Measurements from ENCODE around the gene ORC3. TPM values are rescaled to one million over a fixed set of nuclear protein-coding genes. Genes with fewer than 3 reads are reported as not detected.

The ORC3 gene
- total RNA-seq, 2 donors from 2014 or later: 48.3 to 62.4 TPM

DNA sequence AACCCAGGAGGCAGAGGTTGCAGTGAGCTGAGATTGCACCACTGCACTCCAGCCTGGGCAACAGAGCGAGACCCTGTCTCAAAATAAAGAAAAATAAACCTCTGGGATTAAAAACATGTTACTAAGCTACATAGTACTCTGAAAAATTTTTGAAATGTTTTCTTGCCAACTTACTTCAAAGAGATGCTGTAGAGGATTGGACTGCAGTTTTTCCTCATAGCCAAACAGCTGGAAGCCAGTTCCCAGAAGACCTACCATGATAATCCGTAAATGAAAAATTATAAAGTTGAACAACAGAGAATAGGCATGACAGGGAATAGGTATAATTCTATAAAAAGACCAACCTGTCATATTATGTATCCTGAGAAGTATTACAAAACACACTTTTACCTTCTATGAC lies 48.2 kb upstream of the ORC3 start:
- whole genome bisulfite sequencing, 2 experiments (ENCODE audit: insufficient coverage in 1 of 2, insufficient read length in 1 of 2): 100% methylated on average over 1 of the region's 2 CpGs; no CpG with 5 or more reads in 1 of the 2 experiments
- no peak overlapping the region for H3K27ac Mint-ChIP-seq
- H3K9me3 ChIP-seq (ENCODE audit: control insufficient read depth, low read length): peaks cover 32% of the 10 kb centered on the region
- no peak overlapping the region for H3K9ac ChIP-seq (ENCODE audit: extremely low read depth, low read length, poor library complexity, severe bottlenecking)
- H3K27ac ChIP-seq (ENCODE audit: low read depth, low read length): no peak overlapping the region
- no peaks in the 10 kb centered on the region for H3K27me3 ChIP-seq (ENCODE audit: control insufficient read depth, insufficient read depth, low read length, poor library complexity, severe bottlenecking)
- H3K4me1 Mint-ChIP-seq: no peaks in the 10 kb centered on the region
- H3K36me3 ChIP-seq (ENCODE audit: control insufficient read depth, insufficient read depth, low read length): peaks cover 85% of the 10 kb centered on the region
- H3K9me3 Mint-ChIP-seq: peaks cover 14% of the 10 kb centered on the region
- no peak for DNase-seq
- TF ChIP-seq, protein P1, sequence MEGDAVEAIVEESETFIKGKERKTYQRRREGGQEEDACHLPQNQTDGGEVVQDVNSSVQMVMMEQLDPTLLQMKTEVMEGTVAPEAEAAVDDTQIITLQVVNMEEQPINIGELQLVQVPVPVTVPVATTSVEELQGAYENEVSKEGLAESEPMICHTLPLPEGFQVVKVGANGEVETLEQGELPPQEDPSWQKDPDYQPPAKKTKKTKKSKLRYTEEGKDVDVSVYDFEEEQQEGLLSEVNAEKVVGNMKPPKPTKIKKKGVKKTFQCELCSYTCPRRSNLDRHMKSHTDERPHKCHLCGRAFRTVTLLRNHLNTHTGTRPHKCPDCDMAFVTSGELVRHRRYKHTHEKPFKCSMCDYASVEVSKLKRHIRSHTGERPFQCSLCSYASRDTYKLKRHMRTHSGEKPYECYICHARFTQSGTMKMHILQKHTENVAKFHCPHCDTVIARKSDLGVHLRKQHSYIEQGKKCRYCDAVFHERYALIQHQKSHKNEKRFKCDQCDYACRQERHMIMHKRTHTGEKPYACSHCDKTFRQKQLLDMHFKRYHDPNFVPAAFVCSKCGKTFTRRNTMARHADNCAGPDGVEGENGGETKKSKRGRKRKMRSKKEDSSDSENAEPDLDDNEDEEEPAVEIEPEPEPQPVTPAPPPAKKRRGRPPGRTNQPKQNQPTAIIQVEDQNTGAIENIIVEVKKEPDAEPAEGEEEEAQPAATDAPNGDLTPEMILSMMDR (conservative IDR thresholded peaks at IDR 0.05): no peak
- no peaks in the 10 kb centered on the region for H3K27me3 Mint-ChIP-seq (ENCODE audit: insufficient read depth)
- H3K36me3 Mint-ChIP-seq (ENCODE audit: low read depth): peaks cover 74% of the 10 kb centered on the region
- no peak overlapping the region for H3K4me3 Mint-ChIP-seq
- H3K4me1 ChIP-seq (ENCODE audit: control insufficient read depth, insufficient read depth, low read length): no peaks in the 10 kb centered on the region
- no peak overlapping the region for H3K4me3 ChIP-seq (ENCODE audit: low read length)

DNA sequence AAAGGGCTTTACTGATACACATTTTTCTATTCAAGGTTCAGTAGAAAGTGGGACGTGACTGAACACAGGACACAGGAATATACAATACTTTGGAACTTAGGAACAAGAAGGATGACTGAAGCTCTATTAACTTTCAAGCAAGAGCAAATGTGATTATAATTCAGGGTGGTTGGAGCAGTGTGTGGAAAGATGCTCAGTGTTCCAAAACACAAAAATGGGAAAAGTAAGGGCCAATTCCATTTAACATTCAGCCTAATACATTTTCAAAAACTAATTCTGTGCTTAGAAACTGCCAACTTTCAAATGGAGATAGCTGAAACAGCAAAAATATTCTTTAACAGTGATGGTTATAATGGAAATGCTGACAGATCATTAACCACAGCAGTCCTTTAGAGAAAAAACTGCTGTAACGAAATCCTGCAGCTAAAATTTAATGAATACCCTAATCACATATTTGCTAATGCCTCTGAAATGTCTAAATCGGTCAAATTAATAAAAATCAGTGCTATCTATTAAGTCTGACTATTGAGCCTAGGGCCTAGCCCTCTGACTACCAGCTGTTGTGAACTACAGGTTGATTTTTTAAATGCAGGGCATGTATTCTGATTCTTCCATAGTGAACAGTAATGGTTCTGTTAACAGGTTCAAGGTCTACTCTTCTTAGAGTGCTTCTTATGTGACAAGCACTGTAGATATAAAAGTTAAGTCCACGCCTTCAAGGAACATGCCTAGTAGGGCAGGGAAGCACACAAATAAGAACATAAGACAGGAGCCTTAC lies 46.0 kb upstream of the ORC3 start:
- no peak for DNase-seq
- Mint-ChIP-seq H3K9me3 (peaks cover 14% of the 10 kb centered on the region), H3K27me3 (ENCODE audit: insufficient read depth) (no peaks in the 10 kb centered on the region), H3K4me1 (no peaks in the 10 kb centered on the region), H3K36me3 (ENCODE audit: low read depth) (peaks cover 72% of the 10 kb centered on the region), H3K27ac (no peak overlapping the region), H3K4me3 (no peak overlapping the region)
- Histone ChIP-seq H3K9me3 (ENCODE audit: control insufficient read depth, low read length) (peaks cover 32% of the 10 kb centered on the region), H3K36me3 (ENCODE audit: control insufficient read depth, insufficient read depth, low read length) (peaks cover 84% of the 10 kb centered on the region), H3K27ac (ENCODE audit: low read depth, low read length) (no peak overlapping the region), H3K4me3 (ENCODE audit: low read length) (no peak overlapping the region), H3K27me3 (ENCODE audit: control insufficient read depth, insufficient read depth, low read length, poor library complexity, severe bottlenecking) (no peaks in the 10 kb centered on the region), H3K4me1 (ENCODE audit: control insufficient read depth, insufficient read depth, low read length) (no peaks in the 10 kb centered on the region), H3K9ac (ENCODE audit: extremely low read depth, low read length, poor library complexity, severe bottlenecking) (no peak overlapping the region)
- 91 to 92% methylated on average over 1 to 4 of the region's 4 CpGs for WGBS, 2 experiments (ENCODE audit: insufficient coverage in 1 of 2, insufficient read length in 1 of 2)
- TF ChIP-seq, protein P1 (conservative IDR thresholded peaks at IDR 0.05): no peak

DNA sequence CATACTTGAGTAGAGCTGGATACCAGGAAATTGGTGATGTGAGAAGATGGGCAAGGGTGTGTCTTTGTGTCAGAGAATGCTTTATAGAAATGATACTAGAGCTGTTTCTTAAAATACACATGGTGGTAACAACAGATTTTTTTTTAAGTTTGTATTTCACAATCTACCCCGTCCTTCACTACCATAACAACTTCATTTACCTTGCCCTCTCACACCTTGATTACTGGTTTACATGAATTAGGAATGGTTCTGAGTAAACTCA lies 45.5 kb upstream of the ORC3 start:
- H3K27ac ChIP-seq (ENCODE audit: low read depth, low read length): no peak overlapping the region
- H3K9me3 ChIP-seq (ENCODE audit: control insufficient read depth, low read length): peaks cover 28% of the 10 kb centered on the region
- peaks cover 69% of the 10 kb centered on the region for H3K36me3 Mint-ChIP-seq (ENCODE audit: low read depth)
- no peaks in the 10 kb centered on the region for H3K27me3 Mint-ChIP-seq (ENCODE audit: insufficient read depth)
- peaks cover 82% of the 10 kb centered on the region for H3K36me3 ChIP-seq (ENCODE audit: control insufficient read depth, insufficient read depth, low read length)
- H3K4me3 ChIP-seq (ENCODE audit: low read length): no peak overlapping the region
- TF ChIP-seq, protein P1 (conservative IDR thresholded peaks at IDR 0.05): no peak
- H3K4me3 Mint-ChIP-seq: no peak overlapping the region
- no peak for DNase-seq
- no peaks in the 10 kb centered on the region for H3K4me1 Mint-ChIP-seq
- no peak overlapping the region for H3K9ac ChIP-seq (ENCODE audit: extremely low read depth, low read length, poor library complexity, severe bottlenecking)
- no peaks in the 10 kb centered on the region for H3K27me3 ChIP-seq (ENCODE audit: control insufficient read depth, insufficient read depth, low read length, poor library complexity, severe bottlenecking)
- peaks cover 11% of the 10 kb centered on the region for H3K9me3 Mint-ChIP-seq
- H3K4me1 ChIP-seq (ENCODE audit: control insufficient read depth, insufficient read depth, low read length): no peaks in the 10 kb centered on the region
- WGBS, 2 experiments (ENCODE audit: insufficient coverage in 1 of 2, insufficient read length in 1 of 2): no CpG with 5 or more reads among the region's 1 CpG
- H3K27ac Mint-ChIP-seq: no peak overlapping the region
